K562 (cell line): Measurements from ENCODE around the gene TTLL9. TPM values are rescaled to one million over a fixed set of nuclear protein-coding genes. Genes with fewer than 3 reads are reported as not detected.

Experiments
- ATAC-seq: fragments of 200-7000 bp; cut with Tn5 transposase; 3 replicates; pipeline ENCODE4 v1.9.1; 2020; ENCODE audit warnings: moderate library complexity
- BruUV-seq: library from RNA; stranded (reverse); fragments of 400-500 nt; replicated peaks from 2 replicates; lab custom pipeline; 2021; lab: Mats Ljungman, UMichigan
- CTCF ChIA-PET: fragments of 300-600 bp; formaldehyde crosslinking; extraction: SDS; loops from one replicate; lab custom pipeline; 2021; ENCODE audit warnings: low intra/inter-chr PET ratio; lab: Yijun Ruan, JAX
- POLR2A ChIA-PET: fragments of 300-600, 350-650 bp; sonication (Branson Sonifier 250); formaldehyde crosslinking; extraction: SDS; loops from one replicate; lab custom pipeline; 2021; ENCODE audit warnings: antibody characterized with exemption, inconsistent platforms; lab: Yijun Ruan, JAX
- DNase-seq, 4 experiments: peaks; one replicate each; pipeline versions ENCODE4 v3.0.0 to v3.0.0-alpha.2; 2011 to 2018; ENCODE audit warnings: low spot score in 3 of 4, mixed read lengths in 3 of 4; ENCODE audit errors: extremely low read depth in 1 of 4
- FAIRE-seq: peaks from 2 replicates; lab custom pipeline; 2011; peaks lifted over from hg19 to GRCh38; lab: Jason Lieb, UNC
- H2AFZ ChIP-seq: 2 replicates; pipeline ENCODE4 v1.6.0; 2011; ENCODE audit warnings: low read depth, low read length, control low read depth, inconsistent platforms
- H3K27ac ChIP-seq: fragments of 200-600 bp; 3 replicates; pipeline ENCODE4 v1.8.0; 2011; ENCODE audit warnings: low read depth, mild to moderate bottlenecking, control low read depth, inconsistent platforms, low read length, moderate library complexity, mixed read lengths; ENCODE audit errors: extremely low read depth
- H3K27me3 ChIP-seq, 2 experiments: fragments of 300-600 bp in 1 of 2; 2 replicates in 1 of 2; 3 replicates in 1 of 2; pipeline versions ENCODE4 v1.6.0 to v1.8.0; 2011; ENCODE audit warnings: inconsistent platforms in 2 of 2, low read length in 2 of 2, mild to moderate bottlenecking in 1 of 2, mixed read lengths in 1 of 2, moderate library complexity in 1 of 2; ENCODE audit not compliant: control insufficient read depth in 2 of 2, insufficient read depth in 2 of 2
- H3K36me3 ChIP-seq: fragments of 300-600 bp; 3 replicates; pipeline ENCODE4 v1.8.0; 2011; ENCODE audit warnings: mild to moderate bottlenecking, low read length, inconsistent platforms; ENCODE audit not compliant: control insufficient read depth, insufficient read depth
- H3K4me1 ChIP-seq, 2 experiments: fragments of 200-600 bp in 1 of 2; replicated peaks in 1 of 2; 2 replicates in 1 of 2; 3 replicates in 1 of 2; pipeline versions ENCODE4 v1.5.1 to v1.8.0; 2011; ENCODE audit warnings: inconsistent platforms in 2 of 2, low read length in 2 of 2, mild to moderate bottlenecking in 1 of 2, mixed read lengths in 1 of 2, moderate library complexity in 1 of 2; ENCODE audit not compliant: control insufficient read depth in 2 of 2, insufficient read depth in 2 of 2
- H3K4me2 ChIP-seq: 2 replicates; pipeline ENCODE4 v1.6.1; 2011; ENCODE audit warnings: low read length, control low read depth, inconsistent platforms, mixed read lengths; ENCODE audit not compliant: insufficient read depth
- H3K4me3 ChIP-seq: fragments of 200-600 bp; sonication (generic), shearing (Covaris generic); 2 replicates; pipeline ENCODE4 v1.5.1; 2016; ENCODE audit warnings: control low read depth, inconsistent platforms
- H3K79me2 ChIP-seq: fragments of 200-600 bp; 3 replicates; pipeline ENCODE4 v1.8.0; 2011; ENCODE audit warnings: low read length, inconsistent platforms; ENCODE audit not compliant: control insufficient read depth, insufficient read depth
- H3K9ac ChIP-seq, 2 experiments: 2 replicates each; pipeline versions ENCODE4 v1.6.0 to v1.6.1; 2011; ENCODE audit warnings: low read depth in 2 of 2, low read length in 2 of 2, control low read depth in 1 of 2, inconsistent platforms in 1 of 2, mild to moderate bottlenecking in 1 of 2, mixed read lengths in 1 of 2; ENCODE audit not compliant: insufficient read depth in 1 of 2
- H3K9me1 ChIP-seq: one replicate; pipeline ENCODE4 v1.6.0; 2011; ENCODE audit warnings: inconsistent platforms, mild to moderate bottlenecking, low read length, moderate library complexity; ENCODE audit not compliant: control insufficient read depth, insufficient read depth
- H3K9me3 ChIP-seq: replicated peaks from 2 replicates; pipeline ENCODE4 v1.5.1; 2011; ENCODE audit warnings: low read depth, low read length, inconsistent platforms; ENCODE audit not compliant: control insufficient read depth, insufficient read depth
- H4K20me1 ChIP-seq: replicated peaks from 2 replicates; pipeline ENCODE4 v1.6.1; 2011; ENCODE audit warnings: low read length, inconsistent platforms, mixed read lengths; ENCODE audit not compliant: control insufficient read depth, insufficient read depth
- NFIX ChIP-seq: fragments of 250-450 bp; sonication (Bioruptor Pico); IDR thresholded peaks from 2 replicates; pipeline ENCODE4 v1.4.0; 2020; ENCODE audit warnings: low read depth, mild to moderate bottlenecking, moderate library complexity
- PYGO2 ChIP-seq: fragments of 450-650 bp; IDR thresholded peaks from 2 replicates; pipeline ENCODE4 v1.6.1; 2016; ENCODE audit warnings: mild to moderate bottlenecking, missing genetic modification characterization, moderate library complexity, missing compliant biosample characterization
- SREBF2 ChIP-seq: sonication (generic); formaldehyde crosslinking; IDR thresholded peaks from 2 replicates; pipeline ENCODE4 v1.4.0; 2020; ENCODE audit warnings: mild to moderate bottlenecking, missing genetic modification reagents
- ZNF316 ChIP-seq: fragments of 450-650 bp; IDR thresholded peaks from 2 replicates; pipeline ENCODE4 v1.6.1; 2016
- WGBS: fragments of 100-300 bp; shearing (Covaris generic); methylation state at CpG from one replicate; pipeline ENCODE4 v1.1.6; 2016; ENCODE audit warnings: low coverage, mixed read lengths; ENCODE audit not compliant: insufficient coverage; ENCODE audit errors: missing lambda C conversion rate; 5-methylcytosine and 5-hydroxymethylcytosine counted together
- in situ Hi-C: fragments of 300-500 bp; cut with MboI; formaldehyde crosslinking; loops from 4 replicates; pipeline ENCODE4 v1.15.0; 2018; ENCODE audit warnings: inconsistent platforms, mixed read lengths
- intact Hi-C: fragments of 100-400 bp; cut with micrococcal nuclease; formaldehyde crosslinking; loops from 2 replicates; pipeline ENCODE4 v1.14.2; 2022
- polyA plus RNA-seq, 8 experiments: library from polyadenylated mRNA; depleted of rRNA in 4 of 8; stranded (reverse) in 5 of 8; unstranded in 3 of 8; fragments of >200 nt; fragmentation: Nextera tagmentation in 2 of 8; fragmentation: Illumina TruSeq in 1 of 8; extraction: Ambion mirVana in 2 of 8; extraction: Trizol in 1 of 8; gene quantifications; 2 replicates each; pipeline versions ENCODE4 v1.2.1 to v1.2.3, GENCODE V29; 2011 to 2014; ENCODE audit warnings: inconsistent platforms in 1 of 8, missing spikeins in 1 of 8
- total RNA-seq, 7 experiments: library from RNA; depleted of rRNA in 6 of 7; stranded (reverse); fragments of >200 nt in 6 of 7; fragmentation: Illumina TruSeq in 2 of 7; extraction: Trizol in 2 of 7; gene quantifications; 2 replicates each; pipeline versions ENCODE4 v1.2.1 to v1.2.3, GENCODE V29; 2011 to 2021; ENCODE audit warnings: low replicate concordance in 1 of 7
- TF ChIP-seq, protein P1 (sequence below): fragments of 450-650 bp; IDR thresholded peaks from 2 replicates; pipeline ENCODE4 v1.6.1; 2016; ENCODE audit warnings: low read depth, mild to moderate bottlenecking, moderate library complexity
- TF ChIP-seq, protein P2 (sequence below): sonication (generic); formaldehyde crosslinking; IDR thresholded peaks from 2 replicates; pipeline ENCODE4 v1.8.0; 2022; ENCODE audit warnings: missing genetic modification reagents, mild to moderate bottlenecking, borderline replicate concordance

Gene TTLL9
- total and polyA plus RNA-seq, 9 of the 15 experiments (the other 6 are each of a cell fraction or from before 2014, with no cell fraction given): 0.06 to 0.07 TPM; not detected in 7

DNA sequence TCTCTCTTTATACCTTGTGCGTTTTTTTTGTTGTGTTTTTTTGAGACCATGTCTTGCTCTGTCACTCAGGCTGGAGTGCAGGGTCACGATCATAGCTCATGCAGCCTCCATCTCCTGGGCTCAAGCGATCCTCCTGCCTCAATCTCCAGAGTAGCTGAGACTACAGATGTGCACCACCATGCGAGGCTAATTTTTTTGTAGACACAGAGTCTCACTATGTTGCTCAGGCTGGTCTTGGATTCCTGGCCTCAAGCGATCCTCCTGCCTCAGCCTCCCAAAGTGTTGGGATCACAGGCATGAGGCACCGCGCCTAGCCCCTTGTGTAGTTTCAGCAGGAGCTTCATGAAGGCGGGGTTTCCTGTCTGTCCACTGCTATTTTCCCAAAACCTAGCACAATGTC lies 54.1 kb downstream of the TTLL9 start:
- ChIA-PET CTCF (no interaction called here), POLR2A (interaction anchor here (0.6 to 1.2 kb wide), 3 partner anchors 9 to 297 kb away, joined by 3 to 4 read pairs (median 3); no protein-coding TSS in a partner anchor)
- Histone ChIP-seq H3K4me3 (no peak overlapping the region), H3K4me2 (no peak overlapping the region), H3K4me1 (peaks cover 0 to 9% of the 10 kb centered on the region in 2 experiments; a peak in 1 of 5 replicates), H3K27me3 (peaks cover 4 to 40% of the 10 kb centered on the region in 2 experiments; a peak in 3 of 5 replicates), H3K27ac (no peak overlapping the region), H4K20me1 (peaks cover 14% of the 10 kb centered on the region; the same call in 1 of the 2 replicates), H2AFZ (no peak overlapping the region), H3K9ac (no peak overlapping the region), H3K9me1 (no peaks in the 10 kb centered on the region), H3K79me2 (no peaks in the 10 kb centered on the region), H3K36me3 (no peaks in the 10 kb centered on the region), H3K9me3 (no peaks in the 10 kb centered on the region)
- ATAC-seq (no peak), DNase-seq (no peak), FAIRE-seq (no peak)
- in situ Hi-C loops: no loop called here
- TF ChIP-seq SREBF2 (CRISPR knock-in tag): no peak
- TF ChIP-seq, protein P1, sequence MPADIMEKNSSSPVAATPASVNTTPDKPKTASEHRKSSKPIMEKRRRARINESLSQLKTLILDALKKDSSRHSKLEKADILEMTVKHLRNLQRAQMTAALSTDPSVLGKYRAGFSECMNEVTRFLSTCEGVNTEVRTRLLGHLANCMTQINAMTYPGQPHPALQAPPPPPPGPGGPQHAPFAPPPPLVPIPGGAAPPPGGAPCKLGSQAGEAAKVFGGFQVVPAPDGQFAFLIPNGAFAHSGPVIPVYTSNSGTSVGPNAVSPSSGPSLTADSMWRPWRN: no peak
- TF ChIP-seq PYGO2 (tag): no peak
- TF ChIP-seq ZNF316: no peak
- TF ChIP-seq, protein P2, sequence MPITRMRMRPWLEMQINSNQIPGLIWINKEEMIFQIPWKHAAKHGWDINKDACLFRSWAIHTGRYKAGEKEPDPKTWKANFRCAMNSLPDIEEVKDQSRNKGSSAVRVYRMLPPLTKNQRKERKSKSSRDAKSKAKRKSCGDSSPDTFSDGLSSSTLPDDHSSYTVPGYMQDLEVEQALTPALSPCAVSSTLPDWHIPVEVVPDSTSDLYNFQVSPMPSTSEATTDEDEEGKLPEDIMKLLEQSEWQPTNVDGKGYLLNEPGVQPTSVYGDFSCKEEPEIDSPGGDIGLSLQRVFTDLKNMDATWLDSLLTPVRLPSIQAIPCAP: no peak
- no peak for TF ChIP-seq NFIX
- no TSS peak for BruUV-seq
- intact Hi-C loops: no loop called here
- 21% methylated on average over 8 of the region's 8 CpGs for WGBS
